ENCODE data around the gene MAP3K13. TPM values are rescaled to one million over a fixed set of nuclear protein-coding genes. Genes with fewer than 3 reads are reported as not detected.

MAP3K13 gene
- total and polyA plus RNA-seq, 2 of the 13 experiments (the other 11 are each of a cell fraction or from before 2014, with no cell fraction given): 24.2 to 26.5 TPM

DNA sequence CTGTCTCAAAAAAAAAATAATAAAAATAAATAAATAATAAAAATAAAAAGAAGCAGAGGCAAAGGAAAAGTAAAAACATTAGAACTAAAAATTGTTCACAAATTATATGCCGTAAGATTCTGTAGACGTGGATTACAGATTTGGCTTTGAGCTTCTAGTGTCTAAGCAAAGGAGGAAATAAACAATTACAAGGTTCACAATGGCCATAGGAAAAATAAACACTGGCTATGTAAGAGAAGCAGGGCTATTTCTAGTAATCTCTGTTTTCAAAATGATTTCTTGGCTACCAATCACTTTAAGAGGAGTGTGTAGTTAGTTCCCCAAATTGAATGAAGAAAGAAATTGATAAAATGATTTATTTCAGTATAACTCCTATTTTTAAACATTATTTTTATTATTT, 81.4 kb downstream of the MAP3K13 start:
- Histone ChIP-seq H4K20me1 (ENCODE audit: insufficient read depth, low read length) (no peaks in the 10 kb centered on the region), H3K4me2 (ENCODE audit: low read depth, low read length) (no peak overlapping the region), H3K27ac (ENCODE audit: extremely low read length, insufficient read depth, low read length) (no peak overlapping the region), H3K27me3 (ENCODE audit: control insufficient read depth in 1 of 2, insufficient read depth in 2 of 2, low read length in 2 of 2) (no peaks in the 10 kb centered on the region), H3K36me3 (replicated peaks in 1 of 2; ENCODE audit: control insufficient read depth in 1 of 2, insufficient read depth in 2 of 2, low read length in 2 of 2) (peaks cover 0 to 17% of the 10 kb centered on the region in 2 experiments; a peak in 4 of 5 replicates), H3K79me2 (ENCODE audit: insufficient read depth, low read length) (no peaks in the 10 kb centered on the region), H2AFZ (ENCODE audit: low read length) (no peak overlapping the region), H3K4me1 (ENCODE audit: insufficient read depth, low read length) (no peaks in the 10 kb centered on the region), H3K9ac (ENCODE audit: insufficient read depth, low read depth, low read length) (no peak overlapping the region), H3K9me3 (ENCODE audit: low read length) (no peaks in the 10 kb centered on the region), H3K4me3 (replicated peaks in 1 of 3; ENCODE audit: insufficient read depth in 1 of 3, low read depth in 2 of 3, low read length in 3 of 3) (no peak overlapping the region)
- CTCF ChIA-PET (ENCODE audit: low intra/inter-chr PET ratio, low total read pairs): no interaction called here
- TF ChIP-seq EZH2 (conservative IDR thresholded peaks at IDR 0.05; ENCODE audit: low read depth, low read length): no peak
- TF ChIP-seq WIZ (CRISPR knock-in tag; IDR thresholded peaks at IDR 0.05): no peak
- TF ChIP-seq, protein P1, sequence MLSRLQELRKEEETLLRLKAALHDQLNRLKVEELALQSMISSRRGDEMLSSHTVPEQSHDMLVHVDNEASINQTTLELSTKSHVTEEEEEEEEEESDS (CRISPR knock-in tag; IDR thresholded peaks at IDR 0.05; ENCODE audit: borderline replicate concordance): no peak
- no peak for TF ChIP-seq IKZF1 (IDR thresholded peaks at IDR 0.05)
- TF ChIP-seq HHEX (CRISPR knock-in tag; IDR thresholded peaks at IDR 0.05): no peak
- TF ChIP-seq ZNF644 (CRISPR knock-in tag; IDR thresholded peaks at IDR 0.05; ENCODE audit: low read depth): no peak
- TF ChIP-seq LCORL (IDR thresholded peaks at IDR 0.05): no peak
- TF ChIP-seq LCORL (CRISPR knock-in tag; IDR thresholded peaks at IDR 0.05): no peak
- TF ChIP-seq, protein P2, sequence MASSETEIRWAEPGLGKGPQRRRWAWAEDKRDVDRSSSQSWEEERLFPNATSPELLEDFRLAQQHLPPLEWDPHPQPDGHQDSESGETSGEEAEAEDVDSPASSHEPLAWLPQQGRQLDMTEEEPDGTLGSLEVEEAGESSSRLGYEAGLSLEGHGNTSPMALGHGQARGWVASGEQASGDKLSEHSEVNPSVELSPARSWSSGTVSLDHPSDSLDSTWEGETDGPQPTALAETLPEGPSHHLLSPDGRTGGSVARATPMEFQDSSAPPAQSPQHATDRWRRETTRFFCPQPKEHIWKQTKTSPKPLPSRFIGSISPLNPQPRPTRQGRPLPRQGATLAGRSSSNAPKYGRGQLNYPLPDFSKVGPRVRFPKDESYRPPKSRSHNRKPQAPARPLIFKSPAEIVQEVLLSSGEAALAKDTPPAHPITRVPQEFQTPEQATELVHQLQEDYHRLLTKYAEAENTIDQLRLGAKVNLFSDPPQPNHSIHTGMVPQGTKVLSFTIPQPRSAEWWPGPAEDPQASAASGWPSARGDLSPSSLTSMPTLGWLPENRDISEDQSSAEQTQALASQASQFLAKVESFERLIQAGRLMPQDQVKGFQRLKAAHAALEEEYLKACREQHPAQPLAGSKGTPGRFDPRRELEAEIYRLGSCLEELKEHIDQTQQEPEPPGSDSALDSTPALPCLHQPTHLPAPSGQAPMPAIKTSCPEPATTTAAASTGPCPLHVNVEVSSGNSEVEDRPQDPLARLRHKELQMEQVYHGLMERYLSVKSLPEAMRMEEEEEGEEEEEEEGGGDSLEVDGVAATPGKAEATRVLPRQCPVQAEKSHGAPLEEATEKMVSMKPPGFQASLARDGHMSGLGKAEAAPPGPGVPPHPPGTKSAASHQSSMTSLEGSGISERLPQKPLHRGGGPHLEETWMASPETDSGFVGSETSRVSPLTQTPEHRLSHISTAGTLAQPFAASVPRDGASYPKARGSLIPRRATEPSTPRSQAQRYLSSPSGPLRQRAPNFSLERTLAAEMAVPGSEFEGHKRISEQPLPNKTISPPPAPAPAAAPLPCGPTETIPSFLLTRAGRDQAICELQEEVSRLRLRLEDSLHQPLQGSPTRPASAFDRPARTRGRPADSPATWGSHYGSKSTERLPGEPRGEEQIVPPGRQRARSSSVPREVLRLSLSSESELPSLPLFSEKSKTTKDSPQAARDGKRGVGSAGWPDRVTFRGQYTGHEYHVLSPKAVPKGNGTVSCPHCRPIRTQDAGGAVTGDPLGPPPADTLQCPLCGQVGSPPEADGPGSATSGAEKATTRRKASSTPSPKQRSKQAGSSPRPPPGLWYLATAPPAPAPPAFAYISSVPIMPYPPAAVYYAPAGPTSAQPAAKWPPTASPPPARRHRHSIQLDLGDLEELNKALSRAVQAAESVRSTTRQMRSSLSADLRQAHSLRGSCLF (CRISPR knock-in tag; IDR thresholded peaks at IDR 0.05; ENCODE audit: borderline replicate concordance): no peak
- TF ChIP-seq ZNF34 (CRISPR knock-in tag; IDR thresholded peaks at IDR 0.05; ENCODE audit: borderline replicate concordance): no peak
- TF ChIP-seq, protein P3, sequence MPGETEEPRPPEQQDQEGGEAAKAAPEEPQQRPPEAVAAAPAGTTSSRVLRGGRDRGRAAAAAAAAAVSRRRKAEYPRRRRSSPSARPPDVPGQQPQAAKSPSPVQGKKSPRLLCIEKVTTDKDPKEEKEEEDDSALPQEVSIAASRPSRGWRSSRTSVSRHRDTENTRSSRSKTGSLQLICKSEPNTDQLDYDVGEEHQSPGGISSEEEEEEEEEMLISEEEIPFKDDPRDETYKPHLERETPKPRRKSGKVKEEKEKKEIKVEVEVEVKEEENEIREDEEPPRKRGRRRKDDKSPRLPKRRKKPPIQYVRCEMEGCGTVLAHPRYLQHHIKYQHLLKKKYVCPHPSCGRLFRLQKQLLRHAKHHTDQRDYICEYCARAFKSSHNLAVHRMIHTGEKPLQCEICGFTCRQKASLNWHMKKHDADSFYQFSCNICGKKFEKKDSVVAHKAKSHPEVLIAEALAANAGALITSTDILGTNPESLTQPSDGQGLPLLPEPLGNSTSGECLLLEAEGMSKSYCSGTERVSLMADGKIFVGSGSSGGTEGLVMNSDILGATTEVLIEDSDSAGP (CRISPR knock-in tag; IDR thresholded peaks at IDR 0.05; ENCODE audit: borderline replicate concordance): no peak
- TF ChIP-seq PTBP1 (IDR thresholded peaks at IDR 0.05; ENCODE audit: low read depth, low read length, poor library complexity, severe bottlenecking): no peak
- TF ChIP-seq, protein P4, sequence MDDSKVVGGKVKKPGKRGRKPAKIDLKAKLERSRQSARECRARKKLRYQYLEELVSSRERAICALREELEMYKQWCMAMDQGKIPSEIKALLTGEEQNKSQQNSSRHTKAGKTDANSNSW (CRISPR knock-in tag; IDR thresholded peaks at IDR 0.05; ENCODE audit: borderline replicate concordance): no peak
- no peak for TF ChIP-seq KDM3A (CRISPR knock-in tag; IDR thresholded peaks at IDR 0.05; ENCODE audit: low read depth)
- no peak for TF ChIP-seq ZNF10 (CRISPR knock-in tag; IDR thresholded peaks at IDR 0.05; ENCODE audit: borderline replicate concordance, low read depth)
- TF ChIP-seq, protein P5, sequence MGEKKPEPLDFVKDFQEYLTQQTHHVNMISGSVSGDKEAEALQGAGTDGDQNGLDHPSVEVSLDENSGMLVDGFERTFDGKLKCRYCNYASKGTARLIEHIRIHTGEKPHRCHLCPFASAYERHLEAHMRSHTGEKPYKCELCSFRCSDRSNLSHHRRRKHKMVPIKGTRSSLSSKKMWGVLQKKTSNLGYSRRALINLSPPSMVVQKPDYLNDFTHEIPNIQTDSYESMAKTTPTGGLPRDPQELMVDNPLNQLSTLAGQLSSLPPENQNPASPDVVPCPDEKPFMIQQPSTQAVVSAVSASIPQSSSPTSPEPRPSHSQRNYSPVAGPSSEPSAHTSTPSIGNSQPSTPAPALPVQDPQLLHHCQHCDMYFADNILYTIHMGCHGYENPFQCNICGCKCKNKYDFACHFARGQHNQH (CRISPR knock-in tag; IDR thresholded peaks at IDR 0.05): no peak
- TF ChIP-seq, protein P6, sequence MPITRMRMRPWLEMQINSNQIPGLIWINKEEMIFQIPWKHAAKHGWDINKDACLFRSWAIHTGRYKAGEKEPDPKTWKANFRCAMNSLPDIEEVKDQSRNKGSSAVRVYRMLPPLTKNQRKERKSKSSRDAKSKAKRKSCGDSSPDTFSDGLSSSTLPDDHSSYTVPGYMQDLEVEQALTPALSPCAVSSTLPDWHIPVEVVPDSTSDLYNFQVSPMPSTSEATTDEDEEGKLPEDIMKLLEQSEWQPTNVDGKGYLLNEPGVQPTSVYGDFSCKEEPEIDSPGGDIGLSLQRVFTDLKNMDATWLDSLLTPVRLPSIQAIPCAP (CRISPR knock-in tag; IDR thresholded peaks at IDR 0.05; ENCODE audit: low read depth): no peak
- in situ Hi-C loops (cut with HindIII; ENCODE audit: extremely low pct_ligation_motif_present, low pct_unique_long_range_greater_than_20kb) (no loop called here), intact Hi-C loops (cut with micrococcal nuclease; ENCODE audit: unreplicated experiment) (no loop called here)
- no TSS peak for BruUV-seq (replicated peaks)
- FAIRE-seq (no peak), ATAC-seq (no peak), DNase-seq (ENCODE audit: low spot score) (no peak)
- 100% methylated on average over 2 of the region's 2 CpGs for WGBS (ENCODE audit: low lambda C conversion rate)
- POLR2A ChIA-PET: no interaction called here

Data from HepG2 (cell line).